Eye (tissue), 1 donor: ENCODE results near the gene LPCAT1.
"Not testable (repeated sequence)": the region's sequence is repeated elsewhere in the genome, so short reads cannot be mapped to it uniquely, and the experiment has no call there.

ENCODE experiments used
- DNase-seq: peaks from one replicate; pipeline ENCODE4 v3.0.0-alpha.2; 2015

Gene LPCAT1

GRCh38 chr5:1476181-1476966 is 47.4 kb downstream of the LPCAT1 start:
- no peak for DNase-seq

DNA sequence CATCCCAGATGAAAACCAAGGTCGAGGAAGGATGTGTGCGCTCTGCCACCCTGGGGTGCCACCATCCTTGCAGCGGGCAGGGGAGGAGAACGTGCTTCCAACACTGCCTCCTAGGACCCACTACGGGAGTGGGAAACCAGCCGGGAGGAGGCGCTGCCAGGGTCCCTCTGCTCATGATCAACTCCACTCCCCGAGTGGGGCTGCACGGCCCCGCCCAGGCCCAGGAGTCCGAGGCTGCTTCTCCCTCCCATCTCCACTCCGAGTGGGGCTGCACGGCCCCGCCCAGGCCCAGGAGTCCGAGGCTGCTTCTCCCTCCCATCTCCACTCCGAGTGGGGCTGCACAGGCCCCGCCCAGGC is 48.2 kb downstream of the LPCAT1 start:
- DNase-seq = not testable (repeated sequence)

DNA sequence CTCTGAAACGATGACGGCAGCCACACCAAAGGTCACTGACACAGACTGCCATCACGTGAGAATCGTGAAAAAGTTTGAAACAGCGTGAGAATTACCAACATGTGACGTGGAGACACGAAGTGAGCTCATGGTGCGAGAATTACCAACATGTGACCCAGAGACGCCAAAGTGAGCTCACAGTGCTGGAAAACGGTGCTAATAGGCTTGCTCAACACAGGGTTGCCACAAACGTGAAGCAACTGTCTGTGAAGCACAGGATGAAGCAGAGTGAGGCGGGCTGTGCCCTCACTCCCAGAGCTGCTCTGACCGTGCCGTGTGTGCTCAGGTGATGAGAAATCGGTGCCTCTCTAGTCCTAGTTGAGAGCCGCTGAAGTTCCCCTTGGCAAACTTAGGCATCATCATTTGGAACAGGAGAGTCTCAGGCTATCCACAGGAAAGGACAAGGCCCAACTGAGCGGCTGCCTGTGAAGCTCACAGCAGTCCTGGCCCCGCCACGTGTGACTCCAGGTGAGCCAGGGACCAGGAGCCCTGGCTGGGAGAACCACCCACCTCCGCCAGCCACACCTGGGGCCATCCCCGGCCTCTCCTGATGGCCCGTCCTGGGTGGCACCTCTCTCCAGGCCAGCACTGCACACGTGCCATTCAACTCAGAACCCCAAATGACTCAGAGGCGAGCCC is 48.8 kb downstream of the LPCAT1 start:
- no peak for DNase-seq

GRCh38 chr5:1474183-1474839 is 49.4 kb downstream of the LPCAT1 start:
- no peak for DNase-seq

DNA sequence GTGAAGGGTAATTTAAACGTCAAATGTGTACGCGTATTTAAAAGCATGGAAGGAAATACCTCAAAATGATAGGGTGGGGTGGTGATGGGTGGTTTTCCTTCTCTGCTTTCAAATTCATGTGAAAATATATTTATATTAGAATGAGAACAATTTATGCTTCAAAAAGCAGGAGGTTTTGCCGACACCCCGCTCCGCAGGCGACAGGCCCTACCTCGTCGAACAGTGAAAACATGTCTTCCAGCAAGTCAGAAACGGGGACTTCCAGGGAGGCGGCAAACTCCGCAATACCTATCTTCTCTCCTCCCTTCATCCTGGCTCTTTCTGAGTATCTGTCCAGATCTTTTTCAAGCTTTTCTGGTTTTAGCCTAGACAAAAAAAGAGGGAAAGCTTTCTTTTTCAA is 50.0 kb downstream of the LPCAT1 start:
- no peak for DNase-seq

DNA sequence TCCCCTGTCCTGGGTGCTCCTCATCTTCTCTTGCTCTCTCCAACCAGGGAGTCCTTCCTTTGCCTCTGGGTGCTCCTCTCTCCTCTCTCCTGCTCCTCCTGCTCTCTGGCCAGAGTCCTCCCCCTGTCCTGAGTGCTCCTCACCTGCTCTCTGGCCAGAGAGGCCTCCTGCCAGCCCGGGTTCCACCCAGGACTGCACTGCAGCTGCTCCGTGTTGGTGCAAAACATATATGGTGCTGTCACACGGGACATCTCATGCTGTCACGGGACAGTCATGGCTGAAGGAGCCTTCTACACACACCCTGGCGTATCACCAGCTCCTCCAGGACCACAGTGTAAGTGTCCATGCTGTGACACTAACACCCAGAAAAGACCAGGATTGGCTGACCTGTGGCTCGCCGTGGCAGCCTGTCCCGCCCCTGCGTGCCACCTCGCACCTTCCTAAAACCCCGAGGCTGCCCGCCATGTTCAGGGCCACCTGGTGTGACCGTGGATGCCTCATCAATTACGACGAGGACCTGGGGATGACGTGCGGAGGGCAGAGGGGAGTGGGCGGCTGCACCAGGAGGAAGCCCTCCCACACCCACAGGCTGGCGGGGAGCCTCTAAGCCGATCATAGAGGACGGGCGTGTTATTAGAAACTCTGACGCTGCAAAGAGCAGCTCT is 50.7 kb downstream of the LPCAT1 start:
- DNase-seq = no peak

DNA sequence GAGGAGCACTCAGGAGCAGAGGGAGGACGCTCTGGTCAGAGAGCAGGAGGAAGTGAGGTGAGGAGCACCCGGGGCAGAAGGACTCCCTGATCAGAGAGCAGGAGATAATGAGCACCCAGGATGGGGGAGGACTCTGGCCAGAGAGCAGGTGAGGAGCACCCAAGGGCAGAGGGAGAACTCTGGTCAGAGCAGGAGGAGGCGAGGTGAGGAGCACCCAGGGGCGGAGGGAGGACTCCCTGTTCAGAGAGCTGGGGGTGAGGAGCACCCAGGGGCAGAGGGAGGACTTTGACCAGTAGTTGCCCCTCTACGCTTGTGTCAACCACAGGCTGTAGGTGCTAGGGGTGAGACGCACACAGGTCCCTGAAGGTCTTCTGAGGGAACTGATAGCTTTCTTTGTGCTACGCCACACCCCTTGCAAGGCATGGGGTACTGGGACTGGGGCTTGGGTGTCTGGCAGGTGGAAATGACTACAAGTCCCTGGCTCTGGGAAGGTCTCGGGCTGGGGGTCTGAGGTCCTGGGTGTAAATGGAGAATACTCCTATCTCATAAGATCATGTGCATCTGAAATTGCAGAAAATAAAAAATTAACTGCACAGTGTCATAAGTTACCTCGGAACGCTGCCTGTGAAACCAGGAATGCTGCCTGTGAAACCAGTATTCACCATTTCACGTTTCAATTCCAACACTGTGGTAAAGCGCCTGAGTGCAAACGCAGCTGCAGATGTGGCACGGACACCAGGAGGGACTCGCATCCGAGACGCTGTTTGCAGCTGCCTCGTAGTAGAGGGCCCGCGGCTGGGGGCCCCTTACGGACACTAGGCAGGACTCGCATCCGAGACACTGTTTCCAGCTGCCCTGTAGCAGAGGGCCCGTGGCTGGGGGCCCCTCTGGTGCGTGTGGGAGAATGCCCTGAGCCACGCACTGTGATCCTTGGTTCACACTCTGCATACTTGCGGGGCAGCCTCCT is 51.5 kb downstream of the LPCAT1 start:
- no peak for DNase-seq

DNA sequence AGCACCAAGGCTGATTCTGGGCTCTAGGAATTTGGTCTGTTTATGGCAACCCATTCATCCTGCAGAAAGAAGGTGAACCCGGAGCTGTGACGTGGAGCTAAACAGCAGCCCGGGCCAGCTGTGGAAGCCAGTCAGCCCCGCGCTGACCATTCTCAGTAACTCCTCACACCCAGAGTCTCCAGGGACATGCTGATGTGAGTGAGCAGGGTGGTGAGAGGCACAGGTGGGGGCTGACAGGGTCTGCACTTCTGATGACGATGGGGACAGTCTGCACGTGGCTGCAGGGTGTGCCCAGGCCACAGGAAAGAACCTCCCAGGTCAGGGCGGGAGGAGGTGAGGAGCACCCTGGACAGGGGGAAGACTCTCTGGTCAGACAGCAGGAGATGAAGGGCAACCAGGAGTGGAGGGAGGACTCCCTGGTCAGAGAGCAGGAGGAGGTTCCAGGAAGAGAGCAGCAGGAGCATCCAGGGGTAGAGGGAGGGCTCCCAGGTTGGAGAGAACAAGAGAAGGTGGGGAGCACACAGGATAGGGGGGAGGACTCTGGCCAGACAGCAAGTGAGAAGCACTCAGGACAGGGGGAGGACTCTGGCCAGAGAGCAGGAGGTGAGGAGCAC is 52.4 kb downstream of the LPCAT1 start:
- no peak for DNase-seq

GRCh38 chr5:1470762-1471211 is 53.0 kb downstream of the LPCAT1 start:
- no peak for DNase-seq

DNA sequence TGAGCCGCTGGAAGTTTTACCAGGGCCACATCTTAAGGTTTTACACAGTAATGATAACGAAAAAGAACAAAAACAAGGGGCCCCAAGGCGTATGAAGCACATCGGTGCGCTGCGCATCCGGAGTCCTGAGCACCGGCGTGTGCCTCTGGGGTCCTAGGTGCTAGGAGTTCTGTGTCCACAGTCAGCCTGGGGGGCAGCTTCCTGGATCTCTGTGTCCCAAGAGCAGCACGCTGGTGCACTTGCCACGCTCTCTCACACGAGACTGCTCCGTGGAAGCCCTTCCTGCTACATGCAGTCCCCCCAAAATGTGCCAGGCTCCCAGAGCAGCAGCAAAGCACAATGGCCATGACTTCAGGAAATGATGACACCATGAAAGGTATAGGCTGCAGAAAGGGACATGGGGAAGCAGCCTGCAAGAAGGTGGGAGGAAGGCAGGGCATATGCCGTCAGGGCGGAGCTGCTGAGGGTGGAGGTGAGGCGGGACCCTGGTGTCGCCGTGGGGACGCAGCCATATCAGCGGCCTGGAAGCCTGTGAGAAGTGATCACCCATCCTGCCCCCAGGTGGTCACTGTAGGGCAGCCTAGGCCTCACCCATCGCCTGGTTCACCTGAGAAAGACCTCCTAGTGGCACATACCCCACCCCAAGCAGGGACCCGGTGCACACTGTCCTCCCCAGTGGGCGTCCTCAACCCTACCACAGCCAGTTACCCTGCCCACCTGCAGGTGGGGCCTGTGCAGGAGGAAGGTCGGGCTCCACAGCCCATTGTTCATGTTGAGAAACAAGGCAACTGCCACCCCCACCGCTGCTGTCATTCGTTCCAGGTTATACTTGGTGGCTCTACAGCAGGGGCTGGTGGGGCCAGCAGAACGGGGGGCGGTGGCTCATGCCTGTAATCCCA is 54.9 kb downstream of the LPCAT1 start:
- DNase-seq = no peak

DNA sequence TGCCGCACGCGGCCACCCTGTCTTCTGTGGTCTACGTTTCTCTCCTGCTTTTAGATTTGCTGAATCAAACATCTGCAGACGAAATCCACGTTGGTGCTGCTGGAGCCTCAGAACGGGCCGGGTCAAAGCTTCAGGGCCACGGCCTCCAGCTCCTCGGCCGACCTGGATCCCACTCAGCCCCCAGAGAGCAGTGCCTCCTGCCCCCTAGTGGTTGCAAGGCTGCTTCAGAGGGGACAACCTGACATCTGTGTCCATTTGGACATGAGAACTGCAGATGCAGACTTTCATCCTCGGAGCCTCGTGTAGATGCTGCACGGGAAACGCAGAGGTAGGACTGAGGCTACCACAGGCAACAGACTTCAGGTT is 55.5 kb downstream of the LPCAT1 start:
- DNase-seq = peak; percentile 72

DNA sequence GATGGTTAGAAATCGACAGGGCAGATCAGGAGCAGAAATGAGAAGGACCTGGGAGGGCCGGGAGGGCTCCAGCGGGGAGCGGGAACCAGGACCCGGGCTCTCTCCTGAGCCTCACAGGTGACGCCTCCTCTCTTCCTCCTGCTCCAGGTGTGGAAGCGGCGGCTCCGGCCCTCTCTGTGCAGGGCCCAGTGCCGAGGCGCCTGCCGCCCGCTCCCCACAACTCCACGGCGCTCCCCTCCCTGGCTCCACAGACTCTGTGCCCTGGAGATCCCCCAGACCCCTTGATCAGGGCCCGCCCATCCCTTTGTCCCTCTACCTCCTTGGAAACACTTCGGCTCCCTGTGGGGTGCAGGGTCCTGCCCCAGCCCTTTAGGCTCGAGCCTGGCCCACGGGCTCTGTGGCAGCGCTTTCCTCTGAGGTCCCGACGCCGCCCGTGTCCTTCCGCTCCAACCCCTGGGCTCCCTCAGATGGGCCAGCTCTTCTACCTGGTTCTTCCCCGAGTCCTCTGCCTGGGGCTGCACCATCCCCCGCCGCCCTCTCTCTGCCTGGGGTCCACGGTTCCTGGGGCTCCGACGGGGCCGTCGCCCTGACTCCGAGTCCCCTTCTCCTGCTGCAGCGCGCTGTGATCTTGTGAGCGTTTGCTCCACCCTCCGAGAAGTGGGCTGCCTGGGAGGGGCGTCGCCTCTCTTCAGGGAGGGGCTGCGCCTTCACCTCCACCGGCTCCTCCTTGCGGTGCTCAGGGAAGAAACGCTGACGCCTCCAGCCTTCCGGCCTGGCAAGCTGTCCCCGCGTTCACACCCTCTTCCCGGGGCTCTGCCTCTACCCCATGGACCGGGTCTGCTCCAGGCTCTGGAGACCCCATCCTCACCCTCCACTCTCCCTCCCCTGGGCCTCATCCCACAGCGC is 56.2 kb downstream of the LPCAT1 start:
- DNase-seq = no peak

GRCh38 chr5:1466631-1467265 is 57.0 kb downstream of the LPCAT1 start:
- DNase-seq = no peak

DNA sequence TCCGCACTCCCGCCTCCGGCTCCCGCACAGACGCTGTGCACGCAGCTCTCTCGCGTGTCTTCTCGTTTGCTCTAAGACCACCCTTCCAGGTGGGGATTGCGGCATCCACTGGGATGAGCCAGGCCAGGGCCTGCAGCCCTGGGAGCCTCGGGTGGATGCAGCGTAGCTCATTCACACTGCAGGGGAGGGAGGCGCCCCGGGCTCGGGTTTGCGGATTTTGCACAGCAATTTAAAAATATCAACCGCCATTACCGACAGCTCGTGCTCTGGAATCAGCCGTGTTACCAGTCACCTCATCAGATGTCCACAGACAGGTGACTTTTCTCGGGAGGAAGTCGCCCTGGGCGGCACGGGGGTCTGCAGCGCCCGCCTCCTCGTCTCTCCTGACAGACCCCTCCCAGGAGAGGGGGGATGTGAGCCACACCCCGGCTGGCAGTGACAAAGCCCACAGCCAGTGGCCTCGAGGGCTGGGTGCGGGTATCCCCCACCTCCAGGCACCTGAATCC is 57.7 kb downstream of the LPCAT1 start:
- no peak for DNase-seq

GRCh38 chr5:1465117-1465516 is 58.6 kb downstream of the LPCAT1 start:
- DNase-seq = no peak

- DNase-seq = no peak
These were observed 59.2 kb downstream of the LPCAT1 start for GRCh38 chr5:1464511-1464910.

GRCh38 chr5:1464096-1464446 is 59.7 kb downstream of the LPCAT1 start:
- DNase-seq = no peak

DNA sequence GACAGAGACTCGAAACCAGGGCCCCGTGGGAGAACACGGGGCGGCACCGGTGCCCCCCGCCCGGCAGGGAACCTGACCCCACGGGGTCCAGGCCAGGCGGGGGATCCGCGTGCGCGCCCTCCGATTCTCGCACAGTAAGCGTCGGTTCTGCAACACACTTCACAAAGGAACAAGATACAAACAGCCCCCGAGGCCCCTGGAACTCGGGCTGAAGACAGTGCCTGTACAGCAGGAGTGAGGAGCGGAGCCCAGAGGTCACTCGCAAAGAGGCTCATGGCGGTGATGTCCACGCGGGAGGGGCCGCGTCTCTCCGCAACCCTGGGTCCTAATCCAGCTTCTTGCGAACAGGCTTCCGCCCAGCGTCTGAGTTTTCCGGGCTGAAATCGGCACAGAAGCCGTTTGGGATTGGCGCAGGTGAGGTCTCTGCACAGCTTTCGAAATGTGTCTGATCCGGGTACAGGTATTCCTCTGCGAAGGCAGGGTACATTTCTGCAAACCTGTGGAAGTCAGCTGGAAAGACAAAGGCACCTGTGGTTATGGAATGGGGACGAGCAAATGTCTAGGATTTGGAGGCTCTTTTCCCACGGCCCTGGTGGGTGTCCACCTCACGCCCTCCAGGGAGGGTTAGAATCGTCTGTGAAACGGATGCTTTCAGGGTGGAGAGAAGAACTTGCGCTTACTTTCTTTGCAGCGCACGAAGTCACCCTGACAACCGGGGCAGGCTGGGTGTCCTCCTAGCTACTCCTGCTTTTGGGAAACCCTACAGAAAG is 60.2 kb downstream of the LPCAT1 start:
- no peak for DNase-seq
